ENCODE measurements around the gene HDHD5.

The HDHD5 gene

DNA sequence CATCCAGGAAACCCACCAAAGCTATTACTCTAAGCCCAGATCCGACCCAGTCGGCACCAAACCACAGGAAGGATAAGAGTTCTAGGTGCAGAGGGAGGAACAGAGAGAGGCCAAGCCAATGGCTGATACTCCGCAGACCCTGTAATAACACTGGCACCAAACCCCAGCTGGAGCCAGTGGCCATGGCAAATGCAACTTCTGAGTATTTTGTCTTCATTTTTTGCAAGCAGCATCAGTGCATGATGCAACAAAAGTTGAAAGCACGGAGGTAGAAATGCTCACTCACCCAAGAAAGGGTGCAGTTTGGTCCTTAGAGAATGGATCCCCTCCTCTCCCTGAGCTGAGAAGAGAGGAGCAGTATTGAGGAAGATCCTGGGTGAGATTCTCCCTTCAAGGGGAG, 40.7 kb downstream of the HDHD5 start:
- TF ChIP-seq, protein P1, sequence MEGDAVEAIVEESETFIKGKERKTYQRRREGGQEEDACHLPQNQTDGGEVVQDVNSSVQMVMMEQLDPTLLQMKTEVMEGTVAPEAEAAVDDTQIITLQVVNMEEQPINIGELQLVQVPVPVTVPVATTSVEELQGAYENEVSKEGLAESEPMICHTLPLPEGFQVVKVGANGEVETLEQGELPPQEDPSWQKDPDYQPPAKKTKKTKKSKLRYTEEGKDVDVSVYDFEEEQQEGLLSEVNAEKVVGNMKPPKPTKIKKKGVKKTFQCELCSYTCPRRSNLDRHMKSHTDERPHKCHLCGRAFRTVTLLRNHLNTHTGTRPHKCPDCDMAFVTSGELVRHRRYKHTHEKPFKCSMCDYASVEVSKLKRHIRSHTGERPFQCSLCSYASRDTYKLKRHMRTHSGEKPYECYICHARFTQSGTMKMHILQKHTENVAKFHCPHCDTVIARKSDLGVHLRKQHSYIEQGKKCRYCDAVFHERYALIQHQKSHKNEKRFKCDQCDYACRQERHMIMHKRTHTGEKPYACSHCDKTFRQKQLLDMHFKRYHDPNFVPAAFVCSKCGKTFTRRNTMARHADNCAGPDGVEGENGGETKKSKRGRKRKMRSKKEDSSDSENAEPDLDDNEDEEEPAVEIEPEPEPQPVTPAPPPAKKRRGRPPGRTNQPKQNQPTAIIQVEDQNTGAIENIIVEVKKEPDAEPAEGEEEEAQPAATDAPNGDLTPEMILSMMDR (conservative IDR thresholded peaks at IDR 0.05), result no peak
- peak overlapping the region; percentile 95 for H3K27ac ChIP-seq

DNA sequence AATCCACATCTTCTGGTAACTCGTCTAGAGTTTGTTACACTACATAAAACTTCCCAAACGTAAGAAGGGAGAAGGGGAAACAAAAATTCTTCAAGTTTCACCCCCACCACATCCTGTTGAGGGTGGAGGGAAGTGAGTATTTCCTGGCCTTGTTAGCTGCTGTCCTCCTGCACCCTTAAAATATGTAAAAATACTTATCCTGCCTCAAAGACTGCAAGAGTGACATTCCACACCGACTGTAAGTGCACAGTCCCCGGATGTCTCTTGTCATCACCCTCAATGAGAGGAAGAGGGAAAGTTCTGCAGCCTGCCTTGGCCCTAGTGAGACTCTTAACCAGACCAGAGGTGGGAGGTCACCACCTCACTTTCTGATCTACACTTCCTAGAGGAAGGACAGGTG, 41.2 kb downstream of the HDHD5 start:
- TF ChIP-seq, protein P1 (conservative IDR thresholded peaks at IDR 0.05), result no peak

DNA sequence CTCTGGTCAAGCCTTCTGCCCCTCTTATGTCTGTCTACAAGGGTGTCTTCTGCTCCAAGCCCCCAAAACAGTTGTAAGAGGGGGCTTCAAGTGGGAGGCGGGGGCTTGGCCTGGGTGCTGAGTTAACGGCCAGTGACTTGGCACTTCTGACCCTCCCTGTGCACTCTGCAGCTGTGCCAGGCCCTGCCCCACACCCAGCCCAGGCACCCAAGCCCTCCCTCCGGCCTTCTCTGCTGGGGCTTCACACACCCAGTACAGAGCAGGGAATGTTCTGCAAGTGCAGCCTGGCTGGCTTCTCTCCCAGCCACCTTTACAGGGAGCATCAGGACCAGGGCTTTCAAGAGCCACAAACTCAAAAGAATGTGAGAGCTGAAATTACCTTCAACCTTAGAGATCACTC, 41.7 kb downstream of the HDHD5 start:
- H3K27ac ChIP-seq, result peak overlapping the region; percentile 95

More for the DNA sequence above, 41.2 kb downstream of the HDHD5 start:
- peak overlapping the region; percentile 95 for H3K27ac ChIP-seq

DNA sequence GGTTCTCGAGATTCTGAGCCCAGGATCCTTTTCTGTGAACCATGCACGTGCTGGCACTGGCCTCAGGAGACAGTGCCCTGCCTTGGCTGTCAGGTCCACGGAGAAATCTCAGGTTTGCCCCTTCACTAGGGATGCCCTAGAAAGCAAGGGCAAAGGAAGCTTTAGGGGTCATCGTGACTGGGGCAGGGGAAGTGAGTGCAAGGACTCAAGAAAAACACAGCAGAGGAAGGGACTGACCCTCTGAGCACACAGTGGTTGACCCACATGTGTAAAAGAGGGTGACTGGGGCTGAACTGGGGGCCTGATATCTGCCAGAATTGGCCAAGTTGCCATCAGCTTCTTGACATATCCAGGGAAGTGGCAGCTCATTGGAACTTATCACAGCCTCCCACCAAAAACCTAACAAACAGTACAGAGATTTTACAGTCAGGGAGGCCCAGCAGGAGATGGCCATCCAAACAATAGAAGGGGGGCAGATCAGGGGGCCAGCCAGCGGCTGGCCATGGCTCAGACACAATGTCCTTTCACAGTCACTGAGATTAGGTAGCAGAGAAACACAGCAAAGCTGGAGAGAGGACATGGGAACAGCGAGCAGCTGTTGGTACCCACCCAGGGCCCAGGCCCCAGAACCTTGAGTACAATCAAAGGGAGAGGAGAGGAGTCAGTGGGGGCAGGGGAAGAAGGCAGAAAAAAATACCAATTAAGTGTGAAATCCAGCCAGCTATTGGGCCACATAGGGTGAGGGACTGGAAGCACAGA, 42.3 kb downstream of the HDHD5 start:
- H3K27ac ChIP-seq, result peak overlapping the region; percentile 95

More for the DNA sequence above, 41.7 kb downstream of the HDHD5 start:
- TF ChIP-seq, protein P1 (conservative IDR thresholded peaks at IDR 0.05), result no peak

DNA sequence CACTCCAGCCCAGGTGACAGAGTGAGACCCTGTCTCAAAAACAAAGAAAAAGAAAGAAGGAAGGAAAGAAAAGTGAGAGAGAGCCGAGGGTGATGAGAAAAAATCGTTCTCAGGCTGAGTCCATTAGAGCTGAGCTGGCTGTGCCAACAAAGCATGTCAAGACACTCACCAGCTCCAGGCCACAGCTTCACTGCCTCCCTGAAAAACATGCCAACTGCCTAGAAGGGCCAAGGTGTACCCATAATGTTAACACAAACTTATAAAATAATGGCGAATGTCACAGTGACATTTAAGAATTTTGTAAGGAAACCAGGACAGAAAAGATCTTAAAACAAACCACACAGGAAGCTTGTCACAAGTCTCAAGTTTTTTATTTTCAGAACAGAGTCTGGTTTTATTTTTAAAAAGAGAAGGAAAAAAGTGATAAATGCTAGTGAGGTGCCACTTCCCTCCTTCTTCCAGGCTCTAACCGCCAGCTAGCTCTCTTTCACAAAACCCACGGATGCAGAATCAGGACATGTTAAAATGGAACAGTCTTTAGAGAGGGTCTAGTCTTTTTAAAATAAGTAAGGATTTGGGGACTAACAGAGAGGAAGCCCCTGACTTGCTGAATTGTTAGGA, 43.0 kb downstream of the HDHD5 start:
- H3K27ac ChIP-seq, result peak overlapping the region; percentile 95
- TF ChIP-seq, protein P1 (conservative IDR thresholded peaks at IDR 0.05), result no peak

More for the DNA sequence above, 42.3 kb downstream of the HDHD5 start:
- TF ChIP-seq, protein P1 (conservative IDR thresholded peaks at IDR 0.05), result no peak

DNA sequence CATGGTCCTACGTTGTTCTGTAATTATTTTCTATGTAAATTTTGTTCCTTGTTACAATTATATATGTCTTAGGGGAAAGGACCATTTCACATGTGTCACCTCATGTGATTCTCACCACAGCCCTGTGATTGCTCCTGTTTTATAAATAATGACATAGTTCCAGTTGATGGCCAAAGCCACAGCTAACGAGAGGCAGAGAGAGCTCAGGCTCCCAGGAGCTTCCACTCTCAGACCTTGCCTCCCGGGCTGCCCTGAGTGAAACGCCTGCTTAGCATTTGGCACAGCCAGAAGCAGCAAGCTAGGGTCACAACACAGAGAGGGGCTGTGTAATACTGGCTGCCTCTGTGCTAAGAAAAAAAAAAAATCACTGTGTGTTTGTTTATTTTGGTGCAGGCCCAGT, 43.8 kb downstream of the HDHD5 start:
- TF ChIP-seq, protein P1 (conservative IDR thresholded peaks at IDR 0.05), result no peak
- H3K27ac ChIP-seq, result peak overlapping the region; percentile 95

DNA sequence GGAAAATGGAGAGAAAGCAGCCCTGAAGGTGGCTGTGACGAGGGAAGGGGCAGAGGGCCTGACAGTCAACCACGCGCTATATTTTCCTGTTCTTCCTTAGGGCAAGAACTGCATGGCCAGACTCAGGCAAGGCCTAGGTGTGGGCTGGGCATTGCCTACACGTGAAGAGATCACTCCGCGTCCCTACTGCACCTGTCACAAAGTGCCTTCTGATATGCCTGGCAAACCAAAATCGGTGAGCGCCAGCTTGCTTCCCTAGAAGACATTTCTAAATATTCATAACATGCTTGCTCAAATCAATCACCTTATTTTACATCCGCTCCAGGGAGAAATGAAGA, 44.2 kb downstream of the HDHD5 start:
- peak overlapping the region; percentile 95; the same call in 1 of the 2 replicates for H3K27ac ChIP-seq
- TF ChIP-seq, protein P1 (conservative IDR thresholded peaks at IDR 0.05), result no peak

All from VCaP (cell line).